GM12864 (cell line): Measurements from ENCODE around the gene ATG10.

Source experiments
- DNase-seq: peaks from one replicate; pipeline ENCODE4 v3.0.0-alpha.2; 2011; ENCODE audit warnings: low read depth
- H3K4me3 ChIP-seq: 2 replicates; pipeline ENCODE4 v1.5.1; 2011; ENCODE audit warnings: mild to moderate bottlenecking, low read depth, low read length, control low read depth
- CTCF ChIP-seq: IDR thresholded peaks from 2 replicates; pipeline ENCODE4 v1.5.1; 2011; ENCODE audit warnings: low read depth, mild to moderate bottlenecking, moderate library complexity, low read length, control low read depth, inconsistent platforms; ENCODE audit errors: missing control alignments

ATG10 gene

GRCh38 chr5:82165740-82166530 is 194.1 kb downstream of the ATG10 start:
- H3K4me3 ChIP-seq, result no peak overlapping the region
- peak; percentile 56 for TF ChIP-seq CTCF
- DNase-seq, result peak; percentile 54

GRCh38 chr5:82167372-82167935 is 195.6 kb downstream of the ATG10 start:
- DNase-seq, result no peak
- no peak for TF ChIP-seq CTCF
- H3K4me3 ChIP-seq, result no peak overlapping the region

GRCh38 chr5:82168294-82168693 is 196.5 kb downstream of the ATG10 start:
- DNase-seq, result no peak
- no peak for TF ChIP-seq CTCF

GRCh38 chr5:82169892-82170291 is 198.1 kb downstream of the ATG10 start:
- no peak for DNase-seq
- no peak overlapping the region for H3K4me3 ChIP-seq
- TF ChIP-seq CTCF, result no peak

More at GRCh38 chr5:82168294-82168693, 196.5 kb downstream of the ATG10 start:
- no peak overlapping the region for H3K4me3 ChIP-seq

- peak; percentile 69 for TF ChIP-seq CTCF
- H3K4me3 ChIP-seq, result no peak overlapping the region
- DNase-seq, result peak; percentile 68
Measured at GRCh38 chr5:82174128-82174918, 202.5 kb downstream of the ATG10 start.

GRCh38 chr5:82174919-82175219 is 203.0 kb downstream of the ATG10 start:
- TF ChIP-seq CTCF, result no peak
- no peak overlapping the region for H3K4me3 ChIP-seq
- DNase-seq, result no peak
